BJ (cell line): ENCODE results near the gene DENND1A. TPM values are rescaled to one million over a fixed set of nuclear protein-coding genes. Genes with fewer than 3 reads are reported as not detected.

ENCODE experiments used
- CTCF ChIA-PET: fragments of 350-600 bp; formaldehyde crosslinking; extraction: SDS; loops from one replicate; lab custom pipeline; 2021; ENCODE audit warnings: antibody characterized with exemption, inconsistent platforms; lab: Yijun Ruan, JAX
- POLR2A ChIA-PET: fragments of 300-600 bp; sonication (Branson Sonifier 250); formaldehyde crosslinking; extraction: SDS; loops from one replicate; lab custom pipeline; 2021; ENCODE audit warnings: antibody characterized with exemption; lab: Charles Lee
- DNase-seq: peaks from one replicate; pipeline ENCODE4 v3.0.0-alpha.2; 2011; ENCODE audit warnings: low read depth
- H3K27me3 ChIP-seq: 2 replicates; pipeline ENCODE4 v1.6.0; 2011; ENCODE audit warnings: low read length; ENCODE audit not compliant: control insufficient read depth, insufficient read depth
- H3K36me3 ChIP-seq: 2 replicates; pipeline ENCODE4 v1.5.1; 2011; ENCODE audit warnings: low read length; ENCODE audit not compliant: control insufficient read depth, insufficient read depth
- H3K4me3 ChIP-seq: 2 replicates; pipeline ENCODE4 v1.5.1; 2011; ENCODE audit warnings: low read depth, mild to moderate bottlenecking, control low read depth, low read length
- polyA plus RNA-seq: library from polyadenylated mRNA; depleted of rRNA; stranded (reverse); fragments of >200 nt; gene quantifications from 2 replicates; pipeline ENCODE4 v1.2.3, GENCODE V29; 2011
- TF ChIP-seq, protein P1 (sequence below): IDR thresholded peaks from 2 replicates; pipeline ENCODE4 v1.5.1; 2011; ENCODE audit warnings: low read depth, mild to moderate bottlenecking, control low read depth, inconsistent platforms, low read length, moderate library complexity; ENCODE audit not compliant: insufficient read depth

DENND1A gene
- polyA plus RNA-seq, 1 experiment = 24.0 TPM

DNA sequence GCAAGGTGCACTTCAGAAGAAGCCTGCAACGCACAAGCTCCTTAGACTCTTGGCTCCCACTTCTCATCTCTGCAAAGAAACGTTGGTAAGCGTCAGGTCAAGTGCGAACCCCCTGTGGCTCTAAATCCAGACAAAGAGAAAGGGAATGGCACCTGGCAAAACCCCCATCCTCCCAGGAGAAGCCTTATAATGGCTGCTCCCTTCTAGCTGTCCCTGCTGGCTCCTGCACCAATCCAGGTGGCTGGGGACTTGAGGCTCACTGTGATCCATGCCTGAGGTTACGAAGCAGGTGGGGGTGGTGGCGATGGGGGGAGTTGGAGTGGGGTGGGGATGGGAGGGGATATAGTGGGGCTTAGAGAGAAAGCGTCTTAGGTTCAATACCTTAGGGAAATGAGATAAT is 272.8 kb downstream of the DENND1A start:
- no peak for DNase-seq
- no peak overlapping the region for H3K4me3 ChIP-seq
- H3K27me3 ChIP-seq = no peaks in the 10 kb centered on the region
- CTCF ChIA-PET = interaction anchor here (0.6 to 0.7 kb wide), 2 partner anchors 296 to 307 kb away, joined by 3 to 5 read pairs; no protein-coding TSS in a partner anchor
- POLR2A ChIA-PET = interaction anchor here (0.6 kb wide), 1 partner anchor 19 kb away, joined by 4 read pairs; no protein-coding TSS in a partner anchor
- peaks cover 3% of the 10 kb centered on the region; the same call in 1 of the 2 replicates for H3K36me3 ChIP-seq
- TF ChIP-seq, protein P1, sequence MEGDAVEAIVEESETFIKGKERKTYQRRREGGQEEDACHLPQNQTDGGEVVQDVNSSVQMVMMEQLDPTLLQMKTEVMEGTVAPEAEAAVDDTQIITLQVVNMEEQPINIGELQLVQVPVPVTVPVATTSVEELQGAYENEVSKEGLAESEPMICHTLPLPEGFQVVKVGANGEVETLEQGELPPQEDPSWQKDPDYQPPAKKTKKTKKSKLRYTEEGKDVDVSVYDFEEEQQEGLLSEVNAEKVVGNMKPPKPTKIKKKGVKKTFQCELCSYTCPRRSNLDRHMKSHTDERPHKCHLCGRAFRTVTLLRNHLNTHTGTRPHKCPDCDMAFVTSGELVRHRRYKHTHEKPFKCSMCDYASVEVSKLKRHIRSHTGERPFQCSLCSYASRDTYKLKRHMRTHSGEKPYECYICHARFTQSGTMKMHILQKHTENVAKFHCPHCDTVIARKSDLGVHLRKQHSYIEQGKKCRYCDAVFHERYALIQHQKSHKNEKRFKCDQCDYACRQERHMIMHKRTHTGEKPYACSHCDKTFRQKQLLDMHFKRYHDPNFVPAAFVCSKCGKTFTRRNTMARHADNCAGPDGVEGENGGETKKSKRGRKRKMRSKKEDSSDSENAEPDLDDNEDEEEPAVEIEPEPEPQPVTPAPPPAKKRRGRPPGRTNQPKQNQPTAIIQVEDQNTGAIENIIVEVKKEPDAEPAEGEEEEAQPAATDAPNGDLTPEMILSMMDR = no peak

GRCh38 chr9:123656565-123656964 is 273.4 kb downstream of the DENND1A start:
- Histone ChIP-seq H3K27me3 (no peaks in the 10 kb centered on the region), H3K4me3 (no peak overlapping the region), H3K36me3 (peaks cover 2% of the 10 kb centered on the region; the same call in 1 of the 2 replicates)
- peak; percentile 4 for DNase-seq
- TF ChIP-seq, protein P1 = no peak
- ChIA-PET POLR2A (no interaction called here), CTCF (no interaction called here)

GRCh38 chr9:123655681-123656423 is 274.1 kb downstream of the DENND1A start:
- CTCF ChIA-PET = no interaction called here
- POLR2A ChIA-PET = no interaction called here
- Histone ChIP-seq H3K4me3 (no peak overlapping the region), H3K36me3 (peaks cover 2% of the 10 kb centered on the region; the same call in 1 of the 2 replicates), H3K27me3 (no peaks in the 10 kb centered on the region)
- TF ChIP-seq, protein P1 = no peak
- DNase-seq = no peak

DNA sequence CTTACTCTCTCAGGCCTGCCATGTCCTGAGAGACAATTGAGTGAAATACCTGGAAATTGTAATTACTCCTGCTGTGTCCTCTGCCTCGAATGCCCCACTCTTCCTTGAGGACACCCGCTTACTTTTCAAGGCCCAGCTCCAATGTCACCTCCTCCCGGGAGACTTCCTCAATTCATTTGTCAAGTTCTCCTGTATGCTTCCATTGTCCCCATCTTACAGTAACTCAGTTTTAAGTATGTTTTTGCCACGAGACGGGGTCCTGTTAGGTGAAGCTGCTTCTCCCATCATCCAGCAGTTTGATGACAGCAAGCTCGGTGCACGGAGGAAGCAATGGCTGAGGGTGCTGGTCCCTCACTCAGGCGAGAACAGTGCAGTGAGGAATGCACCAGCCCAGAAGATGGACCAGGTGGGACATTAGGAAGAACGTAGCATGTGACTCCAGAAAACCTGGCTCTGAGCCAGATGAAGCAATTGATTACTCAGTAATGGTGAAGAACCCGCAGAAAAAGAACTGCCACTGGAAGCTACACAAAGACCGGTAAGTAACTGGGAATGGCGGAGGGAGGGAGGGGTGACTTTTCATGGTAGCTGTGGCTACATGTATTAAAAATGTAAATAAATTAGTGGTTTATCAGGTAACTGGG is 274.8 kb downstream of the DENND1A start:
- TF ChIP-seq, protein P1 = no peak
- POLR2A ChIA-PET = no interaction called here
- CTCF ChIA-PET = no interaction called here

More for the DNA sequence above, 274.8 kb downstream of the DENND1A start:
- DNase-seq = no peak
- H3K4me3 ChIP-seq = no peak overlapping the region
- H3K36me3 ChIP-seq = peaks cover 2% of the 10 kb centered on the region; the same call in 1 of the 2 replicates
- no peaks in the 10 kb centered on the region for H3K27me3 ChIP-seq
